ENCODE results near the gene TANK.
"Not testable (repeated sequence)": the region's sequence is repeated elsewhere in the genome, so short reads cannot be mapped to it uniquely, and the experiment has no call there.

TANK gene

GRCh38 chr2:161170377-161170776 is 10.1 kb downstream of the TANK start:
- no peak for TF ChIP-seq ZFX (IDR thresholded peaks at IDR 0.05)
- no peak for TF ChIP-seq CTCF (conservative IDR thresholded peaks at IDR 0.05)
- no peak overlapping the region for H3K27ac ChIP-seq

GRCh38 chr2:161170958-161171932 is 11.0 kb downstream of the TANK start:
- TF ChIP-seq CTCF (conservative IDR thresholded peaks at IDR 0.05) (no peak), ZFX (IDR thresholded peaks at IDR 0.05) (no peak)
- no peak overlapping the region for H3K27ac ChIP-seq

- H3K27ac ChIP-seq, result no peak overlapping the region
- TF ChIP-seq ZFX (IDR thresholded peaks at IDR 0.05) (no peak), CTCF (conservative IDR thresholded peaks at IDR 0.05) (no peak)
Measured at GRCh38 chr2:161172901-161173540, 12.8 kb downstream of the TANK start.

GRCh38 chr2:161173541-161174194 is 13.4 kb downstream of the TANK start:
- no peak overlapping the region for H3K27ac ChIP-seq
- TF ChIP-seq ZFX (IDR thresholded peaks at IDR 0.05) (no peak), CTCF (conservative IDR thresholded peaks at IDR 0.05) (no peak)

GRCh38 chr2:161177969-161178368 is 17.7 kb downstream of the TANK start:
- H3K27ac ChIP-seq, result no peak overlapping the region
- TF ChIP-seq ZFX (IDR thresholded peaks at IDR 0.05) (no peak), CTCF (conservative IDR thresholded peaks at IDR 0.05) (no peak)

GRCh38 chr2:161178756-161179155 is 18.5 kb downstream of the TANK start:
- TF ChIP-seq ZFX (IDR thresholded peaks at IDR 0.05) (no peak), CTCF (conservative IDR thresholded peaks at IDR 0.05) (no peak)
- no peak overlapping the region for H3K27ac ChIP-seq

GRCh38 chr2:161190050-161190449 is 29.8 kb downstream of the TANK start:
- TF ChIP-seq CTCF (conservative IDR thresholded peaks at IDR 0.05) (no peak), ZFX (IDR thresholded peaks at IDR 0.05) (no peak)
- H3K27ac ChIP-seq, result no peak overlapping the region

GRCh38 chr2:161195602-161196001 is 35.4 kb downstream of the TANK start:
- not testable (repeated sequence) for H3K27ac ChIP-seq

Measured in C4-2B (cell line).